Astrocyte (in vitro differentiated cells and primary cell): ENCODE data around the gene EPB42.

Source experiments
- CTCF ChIP-seq: IDR thresholded peaks from 2 replicates; pipeline ENCODE4 v1.5.1; 2011; ENCODE audit warnings: low read depth, mild to moderate bottlenecking, inconsistent platforms, low read length, moderate library complexity; ENCODE audit not compliant: insufficient read depth
- EZH2 ChIP-seq: IDR thresholded peaks from 2 replicates; pipeline ENCODE4 v1.6.1; 2012; ENCODE audit warnings: mild to moderate bottlenecking, low read length, inconsistent platforms; ENCODE audit not compliant: insufficient read depth

GRCh38 chr15:43255376-43255775, 34.6 kb upstream of the EPB42 start:
- no peak for TF ChIP-seq EZH2
- no peak for TF ChIP-seq CTCF
